Body of pancreas (tissue), 4 donors: Measurements from ENCODE around the gene ELK4.

Experiments used
- CTCF ChIP-seq, 7 experiments: fragments of 450-650 bp in 4 of 7; fragments of 200-600 bp in 3 of 7; sonication (generic) in 3 of 7; IDR thresholded peaks; one replicate each; pipeline ENCODE4 v1.5.1; 2016 to 2019; ENCODE audit warnings: antibody characterized with exemption in 7 of 7
- POLR2A ChIP-seq, 3 donors: fragments of 450-650 bp; IDR thresholded peaks; one replicate each; pipeline ENCODE4 v1.6.1; 2016; ENCODE audit warnings: antibody characterized with exemption in 3 of 3, mild to moderate bottlenecking in 2 of 3

- no peak for TF ChIP-seq CTCF (IDR thresholded peaks at IDR 0.05)
- TF ChIP-seq POLR2A (IDR thresholded peaks at IDR 0.05): no peak
Measured at GRCh38 chr1:205612556-205612955, 19.3 kb downstream of the ELK4 start.
